ENCODE data around the gene FAM185A. TPM values are rescaled to one million over a fixed set of nuclear protein-coding genes. Genes with fewer than 3 reads are reported as not detected.

Gene FAM185A
- total RNA-seq, 1 donor from 2014 or later: 8.5 TPM

DNA sequence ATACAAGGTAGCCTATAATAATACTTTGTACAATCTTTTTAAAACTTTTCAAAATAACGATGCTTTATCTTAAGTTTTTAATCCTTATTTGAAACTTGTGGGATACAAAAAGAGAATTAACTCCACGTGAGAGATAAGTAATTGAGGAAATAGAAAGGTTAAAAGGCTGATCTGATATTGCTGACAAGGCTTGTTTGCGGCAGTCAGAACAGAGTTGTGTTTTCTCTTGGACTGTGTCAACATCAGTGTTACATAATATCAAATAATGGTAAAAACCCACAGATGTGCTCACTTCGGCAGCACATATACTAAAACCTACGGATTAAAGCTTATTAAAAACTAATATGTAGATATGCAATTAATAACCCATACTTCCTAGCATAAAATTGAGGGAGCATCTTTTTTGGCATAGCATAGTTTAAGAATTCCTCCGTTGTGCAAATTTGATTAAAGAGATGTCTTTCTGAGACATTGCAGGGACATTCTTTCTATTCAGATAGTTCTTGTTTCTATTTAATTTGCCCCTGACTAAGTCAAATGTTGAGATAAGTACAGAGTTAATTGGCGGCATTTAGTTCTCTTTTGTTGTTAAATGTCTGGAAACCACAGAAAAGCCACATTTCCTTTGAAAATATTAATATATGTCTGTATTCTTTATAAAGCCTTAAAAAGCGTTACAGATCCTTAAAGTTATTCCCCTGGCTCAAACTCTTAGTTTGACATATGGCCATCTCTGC lies 63.3 kb downstream of the FAM185A start:
- Mint-ChIP-seq H3K27me3 (ENCODE audit: unreplicated experiment) (peaks cover 1% of the 10 kb centered on the region), H3K27ac (ENCODE audit: unreplicated experiment) (no peak overlapping the region), H3K4me1 (ENCODE audit: low read depth, unreplicated experiment) (no peaks in the 10 kb centered on the region), H3K4me3 (ENCODE audit: unreplicated experiment) (no peak overlapping the region), H3K9me3 (ENCODE audit: unreplicated experiment) (peaks cover 1% of the 10 kb centered on the region), H3K36me3 (ENCODE audit: unreplicated experiment) (no peaks in the 10 kb centered on the region)
- TF ChIP-seq, protein P1, sequence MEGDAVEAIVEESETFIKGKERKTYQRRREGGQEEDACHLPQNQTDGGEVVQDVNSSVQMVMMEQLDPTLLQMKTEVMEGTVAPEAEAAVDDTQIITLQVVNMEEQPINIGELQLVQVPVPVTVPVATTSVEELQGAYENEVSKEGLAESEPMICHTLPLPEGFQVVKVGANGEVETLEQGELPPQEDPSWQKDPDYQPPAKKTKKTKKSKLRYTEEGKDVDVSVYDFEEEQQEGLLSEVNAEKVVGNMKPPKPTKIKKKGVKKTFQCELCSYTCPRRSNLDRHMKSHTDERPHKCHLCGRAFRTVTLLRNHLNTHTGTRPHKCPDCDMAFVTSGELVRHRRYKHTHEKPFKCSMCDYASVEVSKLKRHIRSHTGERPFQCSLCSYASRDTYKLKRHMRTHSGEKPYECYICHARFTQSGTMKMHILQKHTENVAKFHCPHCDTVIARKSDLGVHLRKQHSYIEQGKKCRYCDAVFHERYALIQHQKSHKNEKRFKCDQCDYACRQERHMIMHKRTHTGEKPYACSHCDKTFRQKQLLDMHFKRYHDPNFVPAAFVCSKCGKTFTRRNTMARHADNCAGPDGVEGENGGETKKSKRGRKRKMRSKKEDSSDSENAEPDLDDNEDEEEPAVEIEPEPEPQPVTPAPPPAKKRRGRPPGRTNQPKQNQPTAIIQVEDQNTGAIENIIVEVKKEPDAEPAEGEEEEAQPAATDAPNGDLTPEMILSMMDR (IDR thresholded peaks at IDR 0.05; ENCODE audit: partially characterized antibody, unreplicated experiment): no peak
- DNase-seq: no peak

GRCh38 chr7:102813191-102814024 lies 64.6 kb downstream of the FAM185A start:
- Mint-ChIP-seq H3K9me3 (ENCODE audit: unreplicated experiment) (peaks cover 1% of the 10 kb centered on the region), H3K27me3 (ENCODE audit: unreplicated experiment) (peaks cover 1% of the 10 kb centered on the region), H3K4me3 (ENCODE audit: unreplicated experiment) (no peak overlapping the region), H3K4me1 (ENCODE audit: low read depth, unreplicated experiment) (no peaks in the 10 kb centered on the region), H3K27ac (ENCODE audit: unreplicated experiment) (no peak overlapping the region), H3K36me3 (ENCODE audit: unreplicated experiment) (no peaks in the 10 kb centered on the region)
- DNase-seq: no peak
- TF ChIP-seq, protein P1 (IDR thresholded peaks at IDR 0.05; ENCODE audit: partially characterized antibody, unreplicated experiment): no peak

- Mint-ChIP-seq H3K27me3 (ENCODE audit: unreplicated experiment) (peaks cover 1% of the 10 kb centered on the region), H3K4me1 (ENCODE audit: low read depth, unreplicated experiment) (peaks cover 4% of the 10 kb centered on the region), H3K4me3 (ENCODE audit: unreplicated experiment) (no peak overlapping the region), H3K9me3 (ENCODE audit: unreplicated experiment) (peaks cover 1% of the 10 kb centered on the region), H3K36me3 (ENCODE audit: unreplicated experiment) (no peaks in the 10 kb centered on the region), H3K27ac (ENCODE audit: unreplicated experiment) (no peak overlapping the region)
- TF ChIP-seq, protein P1 (IDR thresholded peaks at IDR 0.05; ENCODE audit: partially characterized antibody, unreplicated experiment): no peak
- DNase-seq: no peak
Measured at GRCh38 chr7:102814025-102814471, 65.2 kb downstream of the FAM185A start.

DNA sequence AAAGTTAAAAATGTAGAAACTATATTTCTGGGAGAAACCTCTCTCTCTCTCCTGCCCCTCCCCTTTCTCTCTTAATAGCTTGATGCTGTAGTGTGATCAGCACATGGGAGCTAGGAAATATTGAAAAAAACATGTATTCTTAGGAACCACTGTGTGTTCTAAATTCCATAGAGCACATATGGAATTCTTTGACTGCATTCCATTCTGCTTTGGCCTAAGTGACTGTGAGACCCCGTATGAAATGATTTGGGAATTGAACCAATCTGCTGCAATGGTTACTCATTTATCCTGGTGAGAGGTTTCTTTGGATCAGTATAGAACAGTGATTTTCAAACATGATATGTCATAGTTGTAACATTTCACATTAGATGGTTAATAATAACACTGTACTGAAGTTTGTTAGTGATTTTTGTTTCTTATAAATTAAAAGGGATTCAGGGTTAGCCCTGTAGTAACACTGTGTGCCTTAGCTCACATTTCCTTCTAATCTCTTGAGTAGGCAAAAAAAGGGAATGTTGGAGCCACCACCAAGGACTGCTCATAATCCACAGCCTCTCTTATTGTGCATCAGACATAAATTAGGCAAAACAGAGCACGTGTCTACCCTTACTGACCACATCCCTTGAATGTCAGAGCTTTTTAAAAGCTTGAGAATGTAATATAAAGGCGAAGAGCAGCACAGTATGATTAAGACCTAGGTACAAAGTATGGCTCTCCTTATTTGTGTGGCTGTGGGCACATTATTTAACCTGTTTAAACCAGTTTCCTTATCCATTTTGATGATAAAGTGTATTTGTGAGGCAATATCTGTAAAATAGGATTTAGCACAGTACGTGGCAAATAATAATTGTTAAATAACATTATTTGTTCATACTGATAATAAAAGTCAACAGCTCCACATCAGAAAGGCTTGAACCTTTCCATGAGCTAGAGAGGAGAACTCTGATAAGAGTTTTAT lies 69.1 kb downstream of the FAM185A start:
- peaks cover 1% of the 10 kb centered on the region for H3K27me3 Mint-ChIP-seq (ENCODE audit: unreplicated experiment)
- no peak overlapping the region for H3K27ac Mint-ChIP-seq (ENCODE audit: unreplicated experiment)
- no peaks in the 10 kb centered on the region for H3K36me3 Mint-ChIP-seq (ENCODE audit: unreplicated experiment)
- H3K9me3 Mint-ChIP-seq (ENCODE audit: unreplicated experiment): peaks cover 3% of the 10 kb centered on the region
- TF ChIP-seq, protein P1 (IDR thresholded peaks at IDR 0.05; ENCODE audit: partially characterized antibody, unreplicated experiment): no peak
- H3K4me1 Mint-ChIP-seq (ENCODE audit: low read depth, unreplicated experiment): peaks cover 4% of the 10 kb centered on the region
- no peak overlapping the region for H3K4me3 Mint-ChIP-seq (ENCODE audit: unreplicated experiment)
- no peak for DNase-seq
